ENCODE measurements around the gene NEK7. TPM values are rescaled to one million over a fixed set of nuclear protein-coding genes. Genes with fewer than 3 reads are reported as not detected.

Gene NEK7
- total RNA-seq, 1 donor = 376 TPM

GRCh38 chr1:198290089-198290683 is 133.4 kb downstream of the NEK7 start:
- Histone ChIP-seq H3K9me3 (ENCODE audit: low read depth, low read length) (no peaks in the 10 kb centered on the region), H3K4me3 (ENCODE audit: insufficient read depth, low read length) (no peak overlapping the region), H2AFZ (ENCODE audit: low read length) (no peak overlapping the region), H4K20me1 (ENCODE audit: insufficient read depth, low read length) (no peaks in the 10 kb centered on the region), H3K79me2 (ENCODE audit: insufficient read depth, low read length) (peaks cover 29% of the 10 kb centered on the region), H3K36me3 (ENCODE audit: insufficient read depth, low read length) (peaks cover 60% of the 10 kb centered on the region), H3K4me1 (ENCODE audit: insufficient read depth, low read length) (peaks cover 17% of the 10 kb centered on the region), H3K27me3 (ENCODE audit: insufficient read depth, low read length) (no peaks in the 10 kb centered on the region), H3K27ac (ENCODE audit: low read depth, low read length) (no peak overlapping the region), H3K4me2 (ENCODE audit: insufficient read depth, low read length) (no peak overlapping the region)
- TF ChIP-seq CTCF (IDR thresholded peaks at IDR 0.05; ENCODE audit: extremely low read depth, low read depth, low read length) = no peak
- no peak for DNase-seq (ENCODE audit: insufficient read length, low spot score, missing footprints)

GRCh38 chr1:198291036-198291435 is 134.2 kb downstream of the NEK7 start:
- DNase-seq (ENCODE audit: insufficient read length, low spot score, missing footprints) = no peak
- Histone ChIP-seq H3K4me3 (ENCODE audit: insufficient read depth, low read length) (no peak overlapping the region), H2AFZ (ENCODE audit: low read length) (no peak overlapping the region), H3K36me3 (ENCODE audit: insufficient read depth, low read length) (peaks cover 58% of the 10 kb centered on the region), H4K20me1 (ENCODE audit: insufficient read depth, low read length) (no peaks in the 10 kb centered on the region), H3K4me1 (ENCODE audit: insufficient read depth, low read length) (peaks cover 17% of the 10 kb centered on the region), H3K79me2 (ENCODE audit: insufficient read depth, low read length) (peaks cover 27% of the 10 kb centered on the region), H3K27ac (ENCODE audit: low read depth, low read length) (no peak overlapping the region), H3K4me2 (ENCODE audit: insufficient read depth, low read length) (no peak overlapping the region), H3K27me3 (ENCODE audit: insufficient read depth, low read length) (no peaks in the 10 kb centered on the region), H3K9me3 (ENCODE audit: low read depth, low read length) (no peaks in the 10 kb centered on the region)
- no peak for TF ChIP-seq CTCF (IDR thresholded peaks at IDR 0.05; ENCODE audit: extremely low read depth, low read depth, low read length)

- no peak for DNase-seq (ENCODE audit: insufficient read length, low spot score, missing footprints)
- peaks cover 22% of the 10 kb centered on the region for H3K79me2 ChIP-seq (ENCODE audit: insufficient read depth, low read length)
- H3K36me3 ChIP-seq (ENCODE audit: insufficient read depth, low read length) = peaks cover 56% of the 10 kb centered on the region
- H4K20me1 ChIP-seq (ENCODE audit: insufficient read depth, low read length) = no peaks in the 10 kb centered on the region
- TF ChIP-seq CTCF (IDR thresholded peaks at IDR 0.05; ENCODE audit: extremely low read depth, low read depth, low read length) = no peak
- no peaks in the 10 kb centered on the region for H3K27me3 ChIP-seq (ENCODE audit: insufficient read depth, low read length)
- no peak overlapping the region for H3K4me2 ChIP-seq (ENCODE audit: insufficient read depth, low read length)
- no peak overlapping the region for H3K27ac ChIP-seq (ENCODE audit: low read depth, low read length)
- H3K4me3 ChIP-seq (ENCODE audit: insufficient read depth, low read length) = no peak overlapping the region
- no peak overlapping the region for H2AFZ ChIP-seq (ENCODE audit: low read length)
- H3K9me3 ChIP-seq (ENCODE audit: low read depth, low read length) = no peaks in the 10 kb centered on the region
- H3K4me1 ChIP-seq (ENCODE audit: insufficient read depth, low read length) = peaks cover 17% of the 10 kb centered on the region
These were observed 135.1 kb downstream of the NEK7 start for GRCh38 chr1:198291924-198292323.

- no peak overlapping the region for H3K4me2 ChIP-seq (ENCODE audit: insufficient read depth, low read length)
- TF ChIP-seq CTCF (IDR thresholded peaks at IDR 0.05; ENCODE audit: extremely low read depth, low read depth, low read length) = no peak
These were observed 138.4 kb downstream of the NEK7 start for GRCh38 chr1:198295225-198295624.

More at GRCh38 chr1:198295225-198295624, 138.4 kb downstream of the NEK7 start:
- Histone ChIP-seq H3K4me1 (ENCODE audit: insufficient read depth, low read length) (no peaks in the 10 kb centered on the region), H2AFZ (ENCODE audit: low read length) (no peak overlapping the region), H3K4me3 (ENCODE audit: insufficient read depth, low read length) (no peak overlapping the region), H3K9me3 (ENCODE audit: low read depth, low read length) (no peaks in the 10 kb centered on the region), H3K27me3 (ENCODE audit: insufficient read depth, low read length) (no peaks in the 10 kb centered on the region), H4K20me1 (ENCODE audit: insufficient read depth, low read length) (no peaks in the 10 kb centered on the region), H3K27ac (ENCODE audit: low read depth, low read length) (no peak overlapping the region), H3K79me2 (ENCODE audit: insufficient read depth, low read length) (peaks cover 30% of the 10 kb centered on the region), H3K36me3 (ENCODE audit: insufficient read depth, low read length) (peaks cover 73% of the 10 kb centered on the region)
- DNase-seq (ENCODE audit: insufficient read length, low spot score, missing footprints) = no peak
